Right kidney (tissue), 9 donors: ENCODE results near the gene MRPS5.

Experiments
- DNase-seq: peaks from one replicate; pipeline ENCODE4 v3.0.0-alpha.2; 2016
- long read RNA-seq, 8 donors: transcript quantifications; one replicate each; lab custom pipeline, GENCODE V29; 2026

Gene MRPS5
- long read RNA-seq, donor 1, transcript MRPS5-203 (5 exons, 793 nt), result minor isoform, 12 of 86 reads
- long read RNA-seq, donor 1, transcript MRPS5-201 (12 exons, 1,652 nt), result major isoform, 13 of 86 reads
- long read RNA-seq, donor 1, partial matches to known transcripts, result 53 of 86 reads
- long read RNA-seq, donor 1, other reads (novel, unspliced or antisense), result 0 of 86 reads
- long read RNA-seq, donor 2, transcript MRPS5-201 (12 exons, 1,652 nt), result major isoform, 8 of 17 reads
- long read RNA-seq, donor 2, partial matches to known transcripts, result 6 of 17 reads
- long read RNA-seq, donor 2, other reads (novel, unspliced or antisense), result 0 of 17 reads
- long read RNA-seq, donor 3, transcript MRPS5-201 (12 exons, 1,652 nt), result major isoform, 9 of 33 reads
- long read RNA-seq, donor 3, partial matches to known transcripts, result 18 of 33 reads
- long read RNA-seq, donor 3, other reads (novel, unspliced or antisense), result 0 of 33 reads
- long read RNA-seq, donor 4, transcript MRPS5-201 (12 exons, 1,652 nt), result major isoform, 18 of 59 reads
- long read RNA-seq, donor 4, transcript MRPS5-203 (5 exons, 793 nt), result minor isoform, 9 of 59 reads
- long read RNA-seq, donor 4, partial matches to known transcripts, result 24 of 59 reads
- long read RNA-seq, donor 4, other reads (novel, unspliced or antisense), result 0 of 59 reads
- long read RNA-seq, donor 5, transcript MRPS5-201 (12 exons, 1,652 nt), result major isoform, 18 of 36 reads
- long read RNA-seq, donor 5, partial matches to known transcripts, result 13 of 36 reads
- long read RNA-seq, donor 5, other reads (novel, unspliced or antisense), result 0 of 36 reads
- long read RNA-seq, donor 6, transcript MRPS5-208 (2 exons, 3,680 nt), result minor isoform, 6 of 42 reads
- long read RNA-seq, donor 6, transcript MRPS5-201 (12 exons, 1,652 nt), result major isoform, 7 of 42 reads
- long read RNA-seq, donor 6, partial matches to known transcripts, result 25 of 42 reads
- long read RNA-seq, donor 6, other reads (novel, unspliced or antisense), result 0 of 42 reads
- long read RNA-seq, donor 7, transcript MRPS5-201 (12 exons, 1,652 nt), result major isoform, 9 of 72 reads
- long read RNA-seq, donor 7, transcript MRPS5-208 (2 exons, 3,680 nt), result minor isoform, 6 of 72 reads
- long read RNA-seq, donor 7, transcript MRPS5-206 (7 exons, 1,672 nt), result minor isoform, 6 of 72 reads
- long read RNA-seq, donor 7, partial matches to known transcripts, result 47 of 72 reads
- long read RNA-seq, donor 7, other reads (novel, unspliced or antisense), result 0 of 72 reads
- long read RNA-seq, donor 8, transcript MRPS5-201 (12 exons, 1,652 nt), result major isoform, 12 of 58 reads
- long read RNA-seq, donor 8, transcript MRPS5-203 (5 exons, 793 nt), result minor isoform, 6 of 58 reads
- long read RNA-seq, donor 8, partial matches to known transcripts, result 35 of 58 reads
- long read RNA-seq, donor 8, other reads (novel, unspliced or antisense), result 0 of 58 reads

DNA sequence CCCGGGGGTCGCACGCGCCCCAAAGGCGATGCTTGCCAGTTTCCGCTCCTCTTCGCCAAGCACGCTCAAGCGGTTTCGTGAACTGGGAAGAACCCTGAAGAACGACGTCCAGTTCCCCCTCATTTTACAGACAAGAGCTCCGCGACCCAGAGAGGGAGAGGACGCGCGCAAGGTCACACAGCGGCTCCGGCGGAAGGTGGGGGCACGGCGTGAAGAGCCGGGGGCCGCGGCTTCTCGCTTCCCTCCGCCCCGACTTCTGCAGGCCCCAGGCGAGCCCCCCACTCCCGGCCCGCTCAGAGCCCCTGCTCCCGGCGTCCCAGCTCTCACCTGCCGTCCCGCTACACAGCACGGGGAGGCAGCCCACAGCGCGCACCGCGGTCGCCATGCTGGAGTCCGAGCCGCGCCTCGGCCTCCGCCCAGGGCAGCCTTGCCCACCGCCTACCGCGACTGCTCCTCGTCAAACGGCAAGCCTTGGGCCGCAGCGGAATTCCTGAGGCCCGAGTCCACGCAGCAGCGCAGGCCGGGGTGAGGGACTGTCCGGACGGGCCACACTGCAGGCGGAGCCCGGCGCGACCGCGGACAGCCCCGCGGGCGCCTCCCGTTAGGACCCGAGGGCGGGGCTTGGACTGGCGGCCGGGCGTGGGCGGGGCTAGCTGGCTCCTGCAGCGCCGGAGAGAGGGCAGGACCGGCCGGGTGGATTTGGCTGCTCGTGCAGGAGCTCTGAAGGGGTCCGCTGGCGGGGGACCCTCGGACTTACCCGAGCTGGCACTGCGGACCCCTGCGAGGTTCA is at the start of gene MRPS5:
MRPS5 (minus strand) TSS at position 402 of the 790 bp plus-strand sequence; CDS start at position 385, 17 bp downstream.
- peak; percentile 99 for DNase-seq

DNA sequence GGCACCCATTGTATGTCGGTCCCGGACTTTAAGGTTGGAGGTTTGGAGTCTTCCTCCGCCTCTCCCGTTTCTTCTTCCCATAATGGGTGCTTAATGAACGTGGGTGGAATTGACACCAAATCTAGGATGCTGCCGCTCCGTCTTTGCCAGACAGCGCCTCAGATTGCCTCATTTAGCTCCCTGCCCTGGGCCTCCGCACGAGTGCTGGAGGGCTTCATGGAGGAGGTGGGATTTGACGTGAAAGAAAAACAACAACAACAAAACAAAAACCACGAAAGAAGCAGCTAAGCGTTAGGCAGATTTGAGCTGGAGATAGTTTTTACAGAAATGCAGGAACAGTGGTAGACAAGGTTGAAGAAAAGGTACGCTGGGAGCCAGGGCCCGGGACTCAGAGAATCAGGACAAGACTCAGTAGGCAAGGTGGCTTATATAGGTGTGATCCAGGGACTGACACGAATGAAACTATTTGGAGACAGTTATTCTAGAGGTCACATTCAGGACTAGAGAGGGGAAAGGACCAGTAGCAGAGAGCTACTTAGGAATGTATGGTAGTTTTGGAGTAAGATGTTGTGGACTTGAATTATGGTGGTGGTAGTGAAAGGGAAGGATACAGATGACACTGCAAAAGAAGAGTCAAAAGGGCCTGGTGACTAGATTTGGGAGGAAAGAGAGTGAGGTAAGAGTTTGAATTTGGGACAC is 44.6 kb upstream of the MRPS5 start:
- no peak for DNase-seq

DNA sequence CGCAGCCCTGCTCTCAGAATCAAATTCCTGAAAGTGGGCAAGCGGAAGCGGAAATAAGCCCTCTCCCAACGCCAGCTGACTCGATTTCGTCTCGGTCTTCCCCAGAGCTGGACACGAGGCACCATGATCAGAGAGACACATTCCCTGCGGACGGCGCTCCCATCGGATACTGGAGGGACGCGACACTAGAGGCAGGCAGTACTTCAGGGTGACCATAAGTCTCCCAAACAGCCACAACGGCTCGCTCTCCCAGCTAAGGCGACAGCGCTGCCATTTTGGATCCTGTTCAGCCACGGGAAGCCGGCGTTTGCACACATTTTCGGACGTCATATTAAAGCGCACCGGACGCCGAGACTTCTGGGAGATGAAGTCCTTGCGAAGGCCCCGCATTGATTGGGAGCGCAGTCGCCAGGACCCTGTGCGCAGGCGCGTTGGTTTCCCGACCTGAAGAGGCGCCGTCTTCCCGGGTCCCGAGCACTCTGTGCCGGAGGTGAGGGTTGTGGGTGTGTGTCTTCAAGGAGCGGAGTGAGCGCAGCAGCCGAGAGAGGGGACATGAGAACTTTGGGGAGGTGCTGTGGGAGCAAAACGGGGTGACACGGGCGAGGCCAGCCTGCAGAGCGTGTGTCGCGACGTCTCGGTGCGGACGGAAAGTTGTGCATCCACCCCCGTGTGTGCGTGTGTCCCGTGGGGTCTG is 43.9 kb upstream of the MRPS5 start, which contains the start of gene ZNF2:
ZNF2 (plus strand) TSS at position 439 of the 694 bp plus-strand sequence. CDS start 10,418 bp downstream, outside the sequence.
- peak; percentile 97 for DNase-seq

DNA sequence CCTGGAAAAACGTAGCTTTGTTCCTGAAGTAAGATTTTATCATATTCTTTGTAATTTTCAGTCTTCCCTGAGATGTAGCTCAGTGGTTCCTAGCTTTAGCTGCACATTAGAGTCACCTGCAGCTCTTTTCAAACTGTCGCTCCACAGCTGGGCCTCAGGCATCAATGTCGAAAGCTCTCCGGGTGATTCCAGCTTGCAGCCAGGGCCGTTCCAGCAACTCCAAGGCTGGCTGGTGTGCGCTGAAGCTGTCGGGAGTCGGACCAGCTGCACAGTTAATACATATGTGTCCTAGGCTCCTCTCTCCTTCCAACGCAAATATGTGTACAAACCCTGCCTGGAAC is 43.4 kb upstream of the MRPS5 start:
- no peak for DNase-seq

DNA sequence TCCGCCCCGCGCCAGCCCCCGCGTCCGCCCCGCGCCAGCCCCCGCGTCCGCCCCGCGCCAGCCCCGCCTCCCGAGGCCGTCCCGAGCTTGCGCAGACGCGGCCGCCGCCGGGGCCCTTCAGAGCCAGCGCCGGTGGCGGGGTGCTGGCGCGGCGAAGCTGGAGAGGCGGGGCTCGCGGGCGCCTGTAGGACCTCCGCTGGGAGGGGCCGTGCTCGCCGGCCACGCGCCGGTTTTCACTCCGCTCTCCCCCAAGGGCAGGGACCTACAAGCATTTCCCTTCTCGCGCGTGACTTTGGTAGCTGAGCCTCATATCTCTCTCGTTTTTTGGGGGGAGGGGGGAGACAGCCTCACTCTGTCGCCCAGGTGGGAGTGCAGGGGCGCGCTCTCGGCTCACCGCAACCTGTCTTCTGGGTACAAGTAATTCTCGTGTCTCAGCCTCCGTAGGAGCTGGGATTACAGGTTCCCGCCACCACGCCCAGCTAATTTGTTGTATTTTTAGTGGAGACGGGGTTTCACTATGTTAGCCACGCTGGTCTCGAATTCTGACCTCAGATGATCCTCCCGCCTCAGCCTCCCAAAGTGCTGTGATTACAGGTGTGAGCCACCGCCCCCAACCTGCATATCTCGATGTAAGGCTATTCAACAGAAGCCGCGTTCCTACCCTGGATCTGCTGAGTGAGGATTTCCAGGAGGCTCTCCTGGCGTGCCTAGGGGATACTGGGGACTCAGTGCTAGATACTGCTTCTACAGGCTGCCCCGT is 38.3 kb upstream of the MRPS5 start, which contains the start of gene ZNF514:
ZNF514 (minus strand) TSS at position 159 of the 760 bp plus-strand sequence. CDS start 6,595 bp downstream, outside the sequence.
- DNase-seq, result peak; percentile 73

DNA sequence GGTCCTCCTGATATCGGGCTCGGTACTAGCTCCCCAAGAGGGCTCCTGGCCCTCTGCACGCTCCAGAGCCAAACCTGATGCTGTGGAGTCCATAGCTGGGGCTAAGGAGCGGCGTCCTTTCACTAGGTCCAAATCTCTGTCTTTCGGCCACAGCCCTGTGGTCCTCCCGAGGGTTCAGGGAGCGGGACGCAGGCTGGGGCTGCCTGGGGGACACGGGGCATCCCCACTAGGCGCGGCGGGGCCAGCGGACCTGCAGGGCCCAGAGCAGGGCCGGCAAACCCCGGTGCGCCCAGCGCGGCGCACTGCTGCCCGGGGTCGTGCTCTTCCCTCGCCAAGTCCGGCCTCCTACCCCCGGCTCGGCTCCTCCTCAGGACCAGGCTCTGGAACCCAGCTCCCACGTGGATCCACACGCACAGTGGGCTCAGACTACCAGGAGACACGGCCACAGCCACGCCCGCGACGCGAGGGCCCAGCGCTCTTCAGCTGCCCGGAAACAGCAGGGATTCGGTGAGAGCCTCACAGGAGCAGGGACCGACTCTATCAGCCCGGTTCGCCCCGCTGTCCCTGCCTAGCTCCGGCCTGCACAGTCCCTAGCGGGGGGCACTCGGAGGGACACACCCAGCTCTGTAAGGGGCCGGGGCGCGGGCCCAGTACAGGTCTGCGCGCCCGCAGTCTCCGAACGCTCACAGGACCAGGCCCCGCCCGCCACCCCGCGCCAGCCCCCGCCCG is 37.4 kb upstream of the MRPS5 start:
- DNase-seq, result peak; percentile 83

DNA sequence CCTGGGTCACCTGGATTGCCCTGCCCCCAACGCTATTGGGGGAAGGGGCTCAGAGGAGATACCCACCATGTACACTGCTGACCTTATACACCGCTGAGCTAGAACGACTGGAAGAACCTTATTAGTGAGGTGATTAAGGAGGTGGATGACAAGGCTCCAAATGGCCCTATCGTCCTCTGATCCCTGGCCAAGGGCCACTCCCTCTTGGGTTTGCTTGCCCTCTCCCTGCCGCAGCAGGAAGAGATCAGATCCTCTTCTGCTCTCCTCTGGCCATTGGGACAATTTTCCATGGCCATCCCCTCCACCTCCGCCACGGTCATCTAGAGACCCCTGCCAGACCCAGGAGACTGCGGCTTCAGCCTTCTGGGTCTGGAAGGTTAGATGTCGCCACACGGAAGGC is 36.8 kb upstream of the MRPS5 start:
- no peak for DNase-seq

DNA sequence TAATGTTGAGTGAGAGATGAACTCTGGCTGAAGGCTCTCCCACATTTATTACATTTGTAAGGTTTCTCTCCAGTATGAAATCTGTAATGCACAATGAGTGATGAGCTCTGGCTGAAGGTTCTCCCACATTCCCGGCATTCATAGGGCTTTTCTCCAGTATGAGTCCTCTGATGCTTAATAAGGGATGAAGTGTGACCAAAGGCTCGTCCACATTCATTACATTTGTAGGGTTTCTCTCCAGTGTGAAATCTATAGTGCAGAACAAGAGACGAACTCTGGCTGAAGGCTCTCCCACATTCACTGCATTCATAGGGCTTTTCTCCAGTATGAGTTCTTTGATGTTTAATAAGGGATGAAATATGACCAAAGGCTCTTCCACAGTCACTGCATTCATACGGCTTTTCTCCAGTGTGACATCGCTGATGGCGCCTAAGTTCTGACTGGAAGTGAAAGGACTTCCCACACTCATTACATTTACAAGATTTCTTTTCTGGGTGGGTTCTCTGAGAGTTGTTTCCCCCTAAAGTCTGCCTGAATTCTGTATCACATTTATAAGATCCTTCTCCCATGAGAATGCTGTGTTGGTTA is 27.9 kb upstream of the MRPS5 start:
- no peak for DNase-seq

DNA sequence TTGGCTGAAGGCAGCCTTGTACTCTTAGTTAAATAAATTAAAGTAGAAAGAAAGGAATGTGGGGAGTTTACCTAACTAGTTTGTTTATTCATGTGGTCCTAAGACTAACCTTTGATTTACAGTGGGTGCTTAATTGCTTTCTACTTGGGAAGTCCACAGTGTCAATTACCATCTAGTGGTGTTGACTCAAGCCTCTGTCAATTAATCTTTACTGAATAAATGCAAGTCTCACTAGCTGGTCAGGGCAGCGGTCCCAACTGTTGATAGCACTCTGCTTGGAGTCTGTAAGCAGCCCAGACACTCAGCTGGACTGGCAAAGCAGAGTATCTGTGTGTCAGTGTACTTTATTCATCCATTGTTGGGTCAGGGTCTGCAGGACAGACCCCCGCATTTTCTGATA is 22.2 kb upstream of the MRPS5 start:
- DNase-seq, result no peak

DNA sequence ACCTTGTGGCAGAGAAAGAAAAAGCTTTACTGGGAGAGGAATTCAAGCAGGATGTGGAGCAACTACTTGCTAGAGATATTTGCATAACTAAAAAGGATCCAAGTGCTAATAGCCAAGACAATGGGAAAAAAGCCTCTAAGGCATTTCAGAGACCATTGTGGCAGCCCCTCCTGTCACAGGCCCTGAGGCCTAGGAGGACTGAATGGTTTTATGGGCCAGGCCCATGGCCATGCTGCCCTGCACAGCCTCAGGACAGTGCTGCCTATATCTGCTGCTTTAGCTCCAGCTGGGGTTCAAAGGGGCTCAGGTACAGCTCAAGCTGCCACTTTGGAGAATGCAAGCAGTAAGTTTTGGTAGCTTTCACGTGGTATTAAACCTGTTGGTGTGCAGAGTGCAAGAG is 17.1 kb upstream of the MRPS5 start:
- no peak for DNase-seq

DNA sequence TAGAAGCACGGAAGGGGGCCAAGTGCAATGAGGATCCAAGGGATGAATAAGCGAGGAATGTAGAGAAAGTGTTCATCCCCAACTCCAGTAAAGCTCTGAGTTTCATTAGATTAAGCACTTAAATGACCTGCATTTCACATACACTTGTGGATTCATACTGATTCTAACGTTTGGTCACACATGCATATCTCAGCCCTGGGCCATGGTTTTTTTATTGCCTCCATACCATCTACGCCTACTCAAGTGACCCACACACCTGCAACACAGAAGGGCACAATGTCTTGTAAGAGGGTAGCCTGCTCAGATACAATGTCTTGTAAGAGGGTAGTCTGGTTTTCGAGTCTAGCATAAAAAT is 566 bp upstream of the MRPS5 start:
- no peak for DNase-seq

DNA sequence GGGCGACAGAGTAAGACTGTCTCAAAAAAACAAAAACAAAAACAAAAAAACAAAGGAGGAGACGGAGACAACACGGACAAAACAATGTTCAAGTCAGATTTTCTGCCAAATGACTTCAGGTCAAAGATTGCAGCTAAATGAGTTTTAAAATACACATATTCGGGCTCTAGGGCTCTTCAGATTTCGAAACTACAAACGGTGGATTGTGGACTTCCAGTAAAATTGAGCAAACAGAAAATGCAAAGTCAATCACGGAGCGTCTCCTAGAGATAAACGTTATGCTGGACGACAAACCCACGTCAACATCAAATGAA is 558 bp downstream of the MRPS5 start:
- no peak for DNase-seq

DNA sequence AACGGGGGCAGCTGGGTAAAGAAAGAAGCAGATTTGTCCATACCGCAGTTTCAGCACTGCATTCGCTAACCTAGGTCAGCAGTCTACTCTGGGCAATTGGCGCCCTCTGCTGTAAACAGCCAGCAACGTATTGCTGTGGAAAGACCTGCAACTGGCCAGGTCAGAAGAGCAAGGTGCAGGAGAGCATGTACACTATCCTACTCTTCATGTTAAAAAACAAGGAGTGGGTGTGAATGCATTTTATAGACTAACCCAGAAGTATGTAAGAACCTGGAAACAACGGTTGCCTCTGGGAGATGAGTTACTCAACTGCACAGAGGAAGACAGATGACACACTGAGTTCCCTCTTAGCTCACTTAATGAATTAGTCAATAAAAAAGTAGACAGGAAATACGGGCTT is 6.2 kb downstream of the MRPS5 start:
- DNase-seq, result peak; percentile 42

DNA sequence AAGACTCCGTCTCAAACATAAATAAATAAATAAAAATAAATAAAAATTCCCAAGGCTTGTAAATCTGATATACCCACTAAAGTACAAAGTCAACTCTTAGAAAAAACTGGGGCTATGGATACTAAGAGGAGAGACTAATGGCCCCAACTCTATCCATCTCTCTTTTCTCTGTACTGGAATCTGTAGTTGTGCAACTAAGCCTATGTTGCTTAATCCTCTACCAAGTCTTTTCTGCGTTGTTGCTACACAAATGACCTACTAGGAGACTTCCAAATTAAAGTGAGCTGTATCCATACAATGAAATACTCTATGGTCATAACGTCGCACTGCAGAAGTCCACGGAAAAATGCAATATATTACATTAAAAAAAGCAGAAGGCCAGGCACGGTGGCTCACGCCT is 8.1 kb downstream of the MRPS5 start:
- no peak for DNase-seq

DNA sequence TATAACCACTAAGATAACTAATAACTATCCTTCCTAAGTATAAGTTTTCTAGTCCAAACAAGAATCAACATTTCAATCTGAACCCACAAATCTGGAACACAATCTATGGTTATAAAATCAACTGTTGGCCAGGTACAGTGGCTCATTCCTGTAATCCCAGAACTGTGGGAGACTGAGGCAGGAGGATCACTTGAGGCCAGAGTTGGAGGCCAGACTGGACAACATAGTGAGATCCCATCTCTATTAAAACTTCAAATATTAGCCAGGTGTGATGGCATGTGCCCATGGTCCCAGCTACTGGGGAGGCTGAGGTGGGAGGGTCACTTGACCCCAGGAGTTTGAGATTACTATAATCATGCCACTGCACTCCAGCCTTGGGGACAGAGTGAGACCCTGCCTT is 11.2 kb downstream of the MRPS5 start:
- DNase-seq, result no peak

DNA sequence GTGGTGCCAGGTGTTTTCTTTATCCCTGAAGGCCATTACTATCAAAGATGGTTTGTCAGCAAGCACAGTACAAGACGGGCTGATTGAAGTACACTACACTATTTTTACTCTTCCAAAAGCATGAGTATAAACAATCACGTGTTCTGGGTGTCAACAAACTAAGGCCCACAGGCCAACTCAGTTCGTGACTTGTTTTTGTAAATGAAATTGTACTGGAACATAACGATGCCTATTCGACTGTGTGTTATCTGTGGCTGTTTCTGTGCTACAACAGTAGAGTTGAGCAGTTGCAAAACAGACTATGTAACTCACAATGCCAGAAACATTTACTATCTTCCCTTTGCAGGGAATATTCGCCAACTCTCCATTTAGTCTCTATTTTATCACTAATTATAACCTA is 12.3 kb downstream of the MRPS5 start:
- DNase-seq, result no peak

DNA sequence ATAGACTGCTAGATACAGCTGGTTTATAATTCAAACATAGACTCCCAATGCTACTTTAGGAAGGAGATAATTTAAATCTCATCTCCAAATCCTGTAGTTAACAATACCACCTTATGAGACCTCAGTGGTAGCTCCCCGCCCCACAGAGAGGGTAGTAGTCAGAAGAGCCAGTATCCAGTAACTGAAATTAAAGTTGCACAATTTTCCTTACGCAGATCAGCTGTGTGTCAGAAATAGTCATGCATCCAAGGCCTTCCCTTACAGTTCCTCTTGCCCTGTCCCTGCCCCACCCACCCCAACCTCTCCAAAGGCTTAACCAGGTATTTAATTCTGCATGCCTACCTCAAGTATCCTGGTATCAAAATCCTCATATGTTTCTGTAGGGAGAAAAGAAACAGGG is 15.5 kb downstream of the MRPS5 start:
- DNase-seq, result no peak

DNA sequence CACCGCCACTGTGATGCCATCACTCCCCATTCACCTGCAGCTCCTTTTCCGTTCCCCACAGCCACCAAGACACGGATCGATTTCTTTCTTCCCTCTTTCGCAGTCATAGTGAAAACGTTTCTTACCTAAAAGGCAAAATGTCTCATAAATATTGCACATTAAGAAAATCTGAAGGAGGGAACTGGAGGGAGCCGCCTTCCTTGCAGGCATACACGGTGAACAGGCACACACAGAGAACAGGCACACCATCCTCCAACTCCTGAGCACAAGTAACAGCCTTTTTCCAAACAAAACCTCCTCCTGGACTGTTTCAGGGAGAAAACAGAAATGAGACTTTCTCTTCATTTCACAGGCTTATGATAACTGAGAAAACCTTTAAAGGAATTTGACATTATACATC is 17.0 kb downstream of the MRPS5 start:
- DNase-seq, result no peak
